ENCODE measurements around the gene LCE1C.
A peak's percentile ranks its signal among the peaks of the same experiment; 100 is the strongest.

LCE1C gene, protein sequence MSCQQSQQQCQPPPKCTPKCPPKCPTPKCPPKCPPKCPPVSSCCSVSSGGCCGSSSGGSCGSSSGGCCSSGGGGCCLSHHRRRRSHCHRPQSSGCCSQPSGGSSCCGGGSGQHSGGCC

DNA sequence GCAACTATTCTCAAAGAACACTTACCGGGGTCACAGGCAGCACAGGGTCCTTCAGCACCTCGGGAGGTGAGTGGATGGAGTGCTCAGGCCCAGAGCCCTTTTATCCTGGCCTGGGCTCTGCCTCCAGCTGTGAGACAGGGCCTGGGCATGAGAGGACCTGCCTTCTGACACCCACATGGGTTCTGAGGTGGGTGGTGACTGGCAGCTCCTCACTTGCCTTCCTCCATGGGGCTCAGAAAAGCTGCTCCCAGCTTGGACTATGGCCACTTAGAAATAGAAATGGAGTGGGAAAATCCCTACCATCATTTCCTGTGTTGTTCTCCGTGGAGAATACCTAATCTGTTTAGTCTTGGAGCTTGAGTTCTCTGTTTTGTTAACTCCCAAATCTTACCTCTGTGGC lies at the start of gene LCE1C:
LCE1C (minus strand) TSS at position 76 of the 400 bp plus-strand sequence. CDS start 1,173 bp downstream, outside the sequence.
- peak; percentile 81 for DNase-seq (ENCODE audit: low read depth)
- H3K4me3 ChIP-seq (ENCODE audit: low read length): no peak within 1 kb of the TSS
- TF ChIP-seq, protein P1, sequence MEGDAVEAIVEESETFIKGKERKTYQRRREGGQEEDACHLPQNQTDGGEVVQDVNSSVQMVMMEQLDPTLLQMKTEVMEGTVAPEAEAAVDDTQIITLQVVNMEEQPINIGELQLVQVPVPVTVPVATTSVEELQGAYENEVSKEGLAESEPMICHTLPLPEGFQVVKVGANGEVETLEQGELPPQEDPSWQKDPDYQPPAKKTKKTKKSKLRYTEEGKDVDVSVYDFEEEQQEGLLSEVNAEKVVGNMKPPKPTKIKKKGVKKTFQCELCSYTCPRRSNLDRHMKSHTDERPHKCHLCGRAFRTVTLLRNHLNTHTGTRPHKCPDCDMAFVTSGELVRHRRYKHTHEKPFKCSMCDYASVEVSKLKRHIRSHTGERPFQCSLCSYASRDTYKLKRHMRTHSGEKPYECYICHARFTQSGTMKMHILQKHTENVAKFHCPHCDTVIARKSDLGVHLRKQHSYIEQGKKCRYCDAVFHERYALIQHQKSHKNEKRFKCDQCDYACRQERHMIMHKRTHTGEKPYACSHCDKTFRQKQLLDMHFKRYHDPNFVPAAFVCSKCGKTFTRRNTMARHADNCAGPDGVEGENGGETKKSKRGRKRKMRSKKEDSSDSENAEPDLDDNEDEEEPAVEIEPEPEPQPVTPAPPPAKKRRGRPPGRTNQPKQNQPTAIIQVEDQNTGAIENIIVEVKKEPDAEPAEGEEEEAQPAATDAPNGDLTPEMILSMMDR (IDR thresholded peaks at IDR 0.05; ENCODE audit: insufficient read depth, low read depth, low read length, missing control alignments): no peak

DNA sequence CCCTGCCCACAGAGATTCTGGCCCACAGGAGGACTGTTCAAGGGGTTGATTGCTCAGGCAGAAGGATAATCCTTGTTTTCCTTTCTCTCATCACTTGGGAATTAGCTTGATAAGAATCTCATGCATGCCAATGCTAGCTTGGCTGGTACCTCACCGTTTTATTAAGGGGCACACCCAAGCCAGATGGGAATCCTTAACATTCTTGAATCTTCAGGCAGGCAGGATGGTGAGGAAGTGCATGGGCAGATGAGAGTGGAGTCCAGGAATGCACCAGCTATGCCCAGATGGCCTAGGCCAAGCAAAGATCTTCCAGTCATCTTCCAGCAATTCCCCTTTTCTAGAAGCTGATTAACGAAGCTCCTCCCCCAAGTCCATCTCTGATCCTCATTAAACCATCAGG lies 49.2 kb upstream of the LCE1C start:
- DNase-seq (ENCODE audit: low read depth): peak; percentile 9
- H3K4me3 ChIP-seq (ENCODE audit: low read length): no peak overlapping the region
- TF ChIP-seq, protein P1 (IDR thresholded peaks at IDR 0.05; ENCODE audit: insufficient read depth, low read depth, low read length, missing control alignments): no peak

DNA sequence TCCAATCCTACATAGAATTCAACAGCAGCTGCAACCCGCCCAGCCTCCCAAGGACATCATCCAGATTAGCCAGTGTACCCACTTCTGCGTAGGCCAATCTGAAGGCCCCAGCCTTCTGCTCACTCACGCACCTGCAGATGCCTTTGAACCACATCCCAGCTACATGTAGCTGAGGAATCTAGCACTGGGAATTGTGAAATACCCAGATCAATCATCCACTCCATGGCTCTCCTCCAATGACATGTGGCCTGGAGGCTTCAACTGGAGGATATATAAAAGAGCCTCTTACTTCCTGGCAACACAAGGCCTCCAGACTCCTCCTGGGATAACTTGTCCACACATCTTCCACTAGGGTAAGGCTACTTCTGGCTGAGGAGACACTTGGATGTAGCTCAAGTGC lies 36.1 kb upstream of the LCE1C start, which contains the start of gene LCE6A:
LCE6A (plus strand) TSS at position 301 of the 400 bp plus-strand sequence. CDS start 665 bp downstream, outside the sequence.
- DNase-seq (ENCODE audit: low read depth): peak; percentile 60
- H3K4me3 ChIP-seq (ENCODE audit: low read length): no peak within 1 kb of the TSS
- TF ChIP-seq, protein P1 (IDR thresholded peaks at IDR 0.05; ENCODE audit: insufficient read depth, low read depth, low read length, missing control alignments): no peak

DNA sequence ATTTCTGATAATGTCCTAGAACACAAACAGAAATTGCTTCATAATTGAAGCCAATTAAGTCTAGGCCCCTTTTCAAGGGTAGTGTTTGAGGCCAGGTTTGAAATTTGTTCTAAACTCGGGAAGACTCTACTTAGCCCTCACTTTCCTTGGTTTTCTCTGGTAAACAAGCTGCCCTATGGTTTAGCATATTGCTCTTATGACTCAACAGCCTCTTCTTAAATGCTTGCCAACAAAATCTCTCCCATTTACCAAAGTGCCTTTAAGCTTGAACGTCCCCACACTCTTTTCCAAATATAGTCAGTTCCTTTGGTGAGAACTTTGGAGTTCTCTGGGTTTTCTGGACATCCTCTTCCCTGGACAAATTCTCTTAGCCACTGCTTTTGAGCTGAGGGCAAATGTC lies 30.4 kb upstream of the LCE1C start:
- DNase-seq (ENCODE audit: low read depth): no peak
- TF ChIP-seq, protein P1 (IDR thresholded peaks at IDR 0.05; ENCODE audit: insufficient read depth, low read depth, low read length, missing control alignments): no peak
- H3K4me3 ChIP-seq (ENCODE audit: low read length): no peak overlapping the region

DNA sequence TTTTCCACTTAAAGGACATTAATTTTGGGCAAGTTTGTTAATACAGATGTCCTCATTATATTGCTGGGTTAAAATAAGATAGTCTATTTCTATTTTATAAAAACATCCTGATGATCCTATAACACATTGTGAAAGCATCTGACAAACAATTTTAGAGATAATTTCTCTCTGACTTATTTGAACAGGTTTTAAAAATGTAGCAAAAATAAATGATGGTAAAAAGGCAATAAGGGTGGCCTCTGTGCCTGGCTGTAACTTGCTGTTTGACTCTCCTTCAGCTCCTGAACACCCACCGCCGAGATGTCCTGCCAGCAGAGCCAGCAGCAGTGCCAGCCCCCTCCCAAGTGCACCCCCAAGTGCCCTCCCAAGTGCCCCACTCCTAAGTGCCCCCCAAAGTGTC lies 20.7 kb upstream of the LCE1C start, which contains the start of gene LCE1A:
LCE1A (plus strand) TSS at position 301 of the 400 bp plus-strand sequence; CDS start at position 301, 0 bp downstream.
- no peak for DNase-seq (ENCODE audit: low read depth)
- H3K4me3 ChIP-seq (ENCODE audit: low read length): no peak within 1 kb of the TSS
- TF ChIP-seq, protein P1 (IDR thresholded peaks at IDR 0.05; ENCODE audit: insufficient read depth, low read depth, low read length, missing control alignments): no peak

DNA sequence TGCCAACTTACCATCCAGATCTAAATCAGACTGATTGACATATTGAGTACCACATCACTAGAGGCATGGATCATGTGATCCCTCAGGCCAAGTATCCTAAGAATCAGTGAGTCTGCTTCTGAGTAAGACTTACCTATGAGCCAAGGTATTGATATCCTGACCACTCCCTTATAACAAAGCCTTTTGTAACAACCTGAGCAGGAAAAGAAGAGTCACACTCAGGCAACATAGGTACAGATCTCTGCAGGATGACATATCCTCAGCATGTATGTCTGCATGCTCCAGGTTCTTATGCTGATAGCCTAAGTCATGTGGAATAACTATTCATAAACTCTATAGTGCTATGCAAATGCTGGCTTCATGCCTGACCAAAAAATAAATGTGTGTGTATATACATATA lies 18.5 kb upstream of the LCE1C start:
- H3K4me3 ChIP-seq (ENCODE audit: low read length): no peak overlapping the region
- TF ChIP-seq, protein P1 (IDR thresholded peaks at IDR 0.05; ENCODE audit: insufficient read depth, low read depth, low read length, missing control alignments): no peak
- DNase-seq (ENCODE audit: low read depth): peak; percentile 68

DNA sequence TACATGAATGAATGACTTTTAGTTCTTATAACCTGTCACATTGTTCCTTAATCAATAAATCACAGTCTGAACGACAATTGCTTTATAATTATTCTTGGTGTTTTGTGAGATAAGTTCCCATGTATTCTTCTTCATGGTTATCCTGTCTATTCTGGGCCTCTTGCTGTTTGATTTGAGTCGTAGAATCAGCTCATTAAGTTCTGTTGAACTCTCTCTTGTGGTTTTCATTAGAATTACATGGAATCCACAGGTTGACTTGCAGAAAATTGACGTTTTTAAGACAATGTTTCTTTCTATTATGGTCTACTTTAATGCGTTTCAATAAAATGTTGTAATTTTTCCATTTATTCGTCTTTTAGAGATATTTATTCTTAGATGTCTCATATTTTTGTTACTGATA lies 16.8 kb upstream of the LCE1C start:
- H3K4me3 ChIP-seq (ENCODE audit: low read length): no peak overlapping the region
- TF ChIP-seq, protein P1 (IDR thresholded peaks at IDR 0.05; ENCODE audit: insufficient read depth, low read depth, low read length, missing control alignments): no peak
- no peak for DNase-seq (ENCODE audit: low read depth)
